Fibroblast of lung (primary cell): ENCODE measurements around the gene GET3. TPM values are rescaled to one million over a fixed set of nuclear protein-coding genes. Genes with fewer than 3 reads are reported as not detected.

Experiments used
- DNase-seq, 2 donors: peaks; one replicate each; pipeline versions ENCODE4 v3.0.0 to v3.0.0-alpha.2; 2010; ENCODE audit warnings: low read depth in 2 of 2
- H2AFZ ChIP-seq: 2 replicates; pipeline ENCODE4 v1.5.1; 2012; ENCODE audit warnings: low read length, control low read depth, inconsistent platforms
- H3K27ac ChIP-seq: 2 replicates; pipeline ENCODE4 v1.5.1; 2011; ENCODE audit warnings: low read length, control low read depth; ENCODE audit not compliant: insufficient read depth
- H3K27me3 ChIP-seq: 2 replicates; pipeline ENCODE4 v1.5.1; 2011; ENCODE audit warnings: mild to moderate bottlenecking, low read length; ENCODE audit not compliant: control insufficient read depth, insufficient read depth
- H3K36me3 ChIP-seq: 2 replicates; pipeline ENCODE4 v1.5.1; 2011; ENCODE audit warnings: low read length; ENCODE audit not compliant: control insufficient read depth, insufficient read depth
- H3K4me1 ChIP-seq: 2 replicates; pipeline ENCODE4 v1.5.1; 2011; ENCODE audit warnings: low read length; ENCODE audit not compliant: control insufficient read depth, insufficient read depth; ENCODE audit errors: extremely low read depth
- H3K4me2 ChIP-seq: 2 replicates; pipeline ENCODE4 v1.5.1; 2011; ENCODE audit warnings: low read length, control low read depth; ENCODE audit not compliant: insufficient read depth; ENCODE audit errors: extremely low read depth
- H3K4me3 ChIP-seq, 4 experiments: fragments of 200-600 bp in 1 of 4; sonication (generic) in 1 of 4; replicated peaks in 1 of 4; 2 replicates each; pipeline ENCODE4 v1.5.1; 2011 to 2016; ENCODE audit warnings: low read length in 4 of 4, low read depth in 3 of 4, mild to moderate bottlenecking in 3 of 4, control low read depth in 2 of 4, inconsistent platforms in 1 of 4, mixed read lengths in 1 of 4; ENCODE audit not compliant: insufficient read depth in 1 of 4; ENCODE audit errors: control extremely low read depth in 1 of 4
- H3K79me2 ChIP-seq: 2 replicates; pipeline ENCODE4 v1.5.1; 2012; ENCODE audit warnings: mild to moderate bottlenecking, low read length, inconsistent platforms; ENCODE audit not compliant: control insufficient read depth, insufficient read depth
- H3K9ac ChIP-seq: 2 replicates; pipeline ENCODE4 v1.5.1; 2011; ENCODE audit warnings: mild to moderate bottlenecking, low read length, control low read depth; ENCODE audit not compliant: insufficient read depth
- H3K9me3 ChIP-seq: 2 replicates; pipeline ENCODE4 v1.5.1; 2012; ENCODE audit warnings: low read depth, low read length; ENCODE audit not compliant: control insufficient read depth, insufficient read depth
- H4K20me1 ChIP-seq: 2 replicates; pipeline ENCODE4 v1.5.1; 2011; ENCODE audit warnings: low read length; ENCODE audit not compliant: control insufficient read depth, insufficient read depth; ENCODE audit errors: extremely low read depth
- CTCF ChIP-seq, 2 donors: IDR thresholded peaks in 1 of 2; conservative IDR thresholded peaks in 1 of 2; 1 replicate in 1 of 2; 2 replicates in 1 of 2; pipeline ENCODE4 v1.5.1; 2011 to 2012; ENCODE audit warnings: low read length in 2 of 2, control low read depth in 1 of 2, inconsistent platforms in 1 of 2, low read depth in 1 of 2, mild to moderate bottlenecking in 1 of 2
- EZH2 ChIP-seq: IDR thresholded peaks from 2 replicates; pipeline ENCODE4 v1.5.1; 2012; ENCODE audit warnings: low read length, control low read depth, mild to moderate bottlenecking; ENCODE audit errors: missing control alignments
- polyA plus RNA-seq, 2 donors: library from polyadenylated mRNA; depleted of rRNA in 1 of 2; stranded (reverse) in 1 of 2; unstranded in 1 of 2; fragments of >200 nt; gene quantifications; 2 replicates each; pipeline ENCODE4 v1.2.1, GENCODE V29; 2011 to 2012; ENCODE audit warnings: missing spikeins in 1 of 2
- total RNA-seq: library from RNA; depleted of rRNA; stranded (reverse); fragments of >200 nt; gene quantifications from 2 replicates; pipeline ENCODE4 v1.2.1, GENCODE V29; 2014

The GET3 gene
- total and polyA plus RNA-seq, 2 donors (not counting 1 experiment from before 2014, with no cell fraction given): 94.1 to 123 TPM

- Histone ChIP-seq H3K4me1 (peaks cover 45% of the 10 kb centered on the region), H3K36me3 (no peaks in the 10 kb centered on the region), H3K9me3 (no peaks in the 10 kb centered on the region), H3K79me2 (no peaks in the 10 kb centered on the region), H3K9ac (peak overlapping the region; percentile 76), H3K4me2 (peak overlapping the region; percentile 48), H3K27ac (peak overlapping the region; percentile 88), H2AFZ (no peak overlapping the region), H3K27me3 (no peaks in the 10 kb centered on the region), H3K4me3 (no peak overlapping the region), H4K20me1 (no peaks in the 10 kb centered on the region)
- no peak for DNase-seq
- TF ChIP-seq EZH2: no peak
- TF ChIP-seq CTCF (conservative IDR thresholded peaks at IDR 0.05 in 1 of 2, IDR thresholded peaks at IDR 0.05 in 1 of 2; ENCODE audit: low read depth in 1 of 2, low read length in 2 of 2): no peak
Measured at GRCh38 chr19:12783849-12784393, 46.6 kb downstream of the GET3 start.

- H3K4me3 ChIP-seq: no peak overlapping the region
- H3K27ac ChIP-seq: peak overlapping the region; percentile 0
- H2AFZ ChIP-seq: no peak overlapping the region
- no peaks in the 10 kb centered on the region for H3K36me3 ChIP-seq
- no peaks in the 10 kb centered on the region for H3K27me3 ChIP-seq
- H3K9me3 ChIP-seq: no peaks in the 10 kb centered on the region
- H3K4me2 ChIP-seq: no peak overlapping the region
- no peak for DNase-seq
- H4K20me1 ChIP-seq: no peaks in the 10 kb centered on the region
- TF ChIP-seq EZH2 (no peak), CTCF (conservative IDR thresholded peaks at IDR 0.05 in 1 of 2, IDR thresholded peaks at IDR 0.05 in 1 of 2; ENCODE audit: low read depth in 1 of 2, low read length in 2 of 2) (no peak)
- H3K79me2 ChIP-seq: no peaks in the 10 kb centered on the region
- peaks cover 45% of the 10 kb centered on the region for H3K4me1 ChIP-seq
- peak overlapping the region; percentile 3 for H3K9ac ChIP-seq
Measured at GRCh38 chr19:12784394-12784870, 47.1 kb downstream of the GET3 start.

GRCh38 chr19:12784871-12785430 lies 47.7 kb downstream of the GET3 start:
- peaks cover 41% of the 10 kb centered on the region for H3K4me1 ChIP-seq
- H3K4me3 ChIP-seq: no peak overlapping the region
- no peaks in the 10 kb centered on the region for H3K79me2 ChIP-seq
- TF ChIP-seq EZH2: no peak
- no peak for TF ChIP-seq CTCF (conservative IDR thresholded peaks at IDR 0.05 in 1 of 2, IDR thresholded peaks at IDR 0.05 in 1 of 2; ENCODE audit: low read depth in 1 of 2, low read length in 2 of 2)
- H3K4me2 ChIP-seq: no peak overlapping the region
- DNase-seq: no peak
- H3K9ac ChIP-seq: no peak overlapping the region
- H3K27me3 ChIP-seq: no peaks in the 10 kb centered on the region
- no peaks in the 10 kb centered on the region for H3K36me3 ChIP-seq
- no peaks in the 10 kb centered on the region for H4K20me1 ChIP-seq
- H3K9me3 ChIP-seq: no peaks in the 10 kb centered on the region
- no peak overlapping the region for H2AFZ ChIP-seq
- peak overlapping the region; percentile 34 for H3K27ac ChIP-seq
